MM.1S (cell line): ENCODE measurements around the gene AQP1.

Source experiments
- DNase-seq: peaks from one replicate; pipeline ENCODE4 v3.0.0-alpha.2; 2015
- H2AFZ ChIP-seq: fragments of 300-600 bp; sonication (generic); 2 replicates; pipeline ENCODE4 v1.6.0; 2016; ENCODE audit warnings: antibody characterized with exemption, low read length
- H3F3A ChIP-seq: fragments of 300-600 bp; sonication (generic); 2 replicates; pipeline ENCODE4 v1.6.1; 2016; ENCODE audit warnings: mild to moderate bottlenecking, antibody characterized with exemption, low read length, moderate library complexity, mixed read lengths; ENCODE audit not compliant: insufficient read depth
- H3K27ac ChIP-seq: fragments of 300-600 bp; sonication (generic); 2 replicates; pipeline ENCODE4 v1.5.1; 2016; ENCODE audit warnings: mild to moderate bottlenecking, low read length
- H3K27me3 ChIP-seq: fragments of 300-600 bp; sonication (generic); replicated peaks from 2 replicates; pipeline ENCODE4 v1.6.0; 2016; ENCODE audit warnings: low read length; ENCODE audit not compliant: insufficient read depth
- H3K36me3 ChIP-seq: fragments of 300-600 bp; sonication (generic); replicated peaks from 2 replicates; pipeline ENCODE4 v1.6.1; 2016; ENCODE audit warnings: mild to moderate bottlenecking, low read length, mixed read lengths; ENCODE audit not compliant: insufficient read depth
- H3K4me1 ChIP-seq: fragments of 300-600 bp; sonication (generic); 2 replicates; pipeline ENCODE4 v1.6.1; 2016; ENCODE audit warnings: low read length, mixed read lengths
- H3K4me2 ChIP-seq: fragments of 300-600 bp; sonication (generic); 2 replicates; pipeline ENCODE4 v1.6.0; 2016; ENCODE audit warnings: low read depth, low read length
- H3K4me3 ChIP-seq: fragments of 300-600 bp; sonication (generic); 2 replicates; pipeline ENCODE4 v1.5.1; 2016; ENCODE audit warnings: low read length, mixed read lengths
- H3K79me2 ChIP-seq: fragments of 300-600 bp; sonication (generic); 2 replicates; pipeline ENCODE4 v1.6.1; 2016; ENCODE audit warnings: mixed run types, low read length, mixed read lengths
- H3K9ac ChIP-seq: fragments of 300-600 bp; sonication (generic); 2 replicates; pipeline ENCODE4 v1.6.1; 2016; ENCODE audit warnings: low read length, mixed read lengths
- H3K9me2 ChIP-seq: fragments of 300-600 bp; sonication (generic); replicated peaks from 2 replicates; pipeline ENCODE4 v1.6.1; 2016; ENCODE audit warnings: mild to moderate bottlenecking, low read length, mixed read lengths; ENCODE audit not compliant: insufficient read depth
- H3K9me3 ChIP-seq: fragments of 300-600 bp; sonication (generic); replicated peaks from 2 replicates; pipeline ENCODE4 v1.6.1; 2016; ENCODE audit warnings: mild to moderate bottlenecking, low read length, mixed read lengths; ENCODE audit not compliant: insufficient read depth
- H4K20me1 ChIP-seq: fragments of 300-600 bp; sonication (generic); 2 replicates; pipeline ENCODE4 v1.6.1; 2016; ENCODE audit warnings: mild to moderate bottlenecking, low read length, moderate library complexity, mixed read lengths; ENCODE audit not compliant: insufficient read depth
- EZH2 ChIP-seq: fragments of 300-600 bp; sonication (generic); optimal IDR thresholded peaks from 2 replicates; pipeline ENCODE3; 2017; ENCODE audit warnings: low read depth, mild to moderate bottlenecking, antibody characterized with exemption, low read length, mixed read lengths
- EZH2phosphoT487 ChIP-seq: fragments of 300-600 bp; sonication (generic); IDR thresholded peaks from 2 replicates; pipeline ENCODE4 v1.6.1; 2018; ENCODE audit warnings: antibody characterized with exemption, low read length
- TF ChIP-seq, protein P1 (sequence below): fragments of 300-600 bp; sonication (generic); IDR thresholded peaks from 2 replicates; pipeline ENCODE4 v1.5.1; 2016; ENCODE audit warnings: antibody characterized with exemption, low read length, mixed read lengths

AQP1 gene

DNA sequence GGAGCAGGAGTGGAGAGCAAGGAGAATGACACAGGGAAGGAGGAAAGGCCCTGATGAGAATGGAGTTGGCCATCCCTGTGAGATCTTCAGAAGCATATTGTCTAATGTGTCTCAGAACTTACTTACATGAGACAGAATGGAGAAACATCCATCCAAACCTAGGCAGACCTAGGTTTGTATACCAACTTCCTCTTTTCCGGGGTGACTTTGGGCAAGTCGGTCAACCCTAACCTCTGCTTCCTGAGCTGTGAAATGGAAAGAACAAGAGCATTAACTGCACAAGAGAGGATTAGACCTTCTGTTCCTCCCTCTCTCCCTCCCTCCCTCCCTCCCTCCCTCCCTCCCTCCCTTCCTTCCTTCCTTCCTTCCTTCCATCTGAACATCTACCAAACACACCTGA lies 56.6 kb downstream of the AQP1 start:
- Histone ChIP-seq H3K9me3 (no peaks in the 10 kb centered on the region), H3K36me3 (no peaks in the 10 kb centered on the region), H3K4me2 (no peak overlapping the region), H3K27ac (no peak overlapping the region), H3K4me3 (no peak overlapping the region), H3K79me2 (no peaks in the 10 kb centered on the region), H3K9me2 (no peaks in the 10 kb centered on the region), H3K27me3 (no peaks in the 10 kb centered on the region), H2AFZ (no peak overlapping the region), H3F3A (no peaks in the 10 kb centered on the region), H3K9ac (no peak overlapping the region), H3K4me1 (no peaks in the 10 kb centered on the region), H4K20me1 (no peaks in the 10 kb centered on the region)
- DNase-seq: no peak
- no peak for TF ChIP-seq EZH2
- TF ChIP-seq EZH2phosphoT487: no peak

DNA sequence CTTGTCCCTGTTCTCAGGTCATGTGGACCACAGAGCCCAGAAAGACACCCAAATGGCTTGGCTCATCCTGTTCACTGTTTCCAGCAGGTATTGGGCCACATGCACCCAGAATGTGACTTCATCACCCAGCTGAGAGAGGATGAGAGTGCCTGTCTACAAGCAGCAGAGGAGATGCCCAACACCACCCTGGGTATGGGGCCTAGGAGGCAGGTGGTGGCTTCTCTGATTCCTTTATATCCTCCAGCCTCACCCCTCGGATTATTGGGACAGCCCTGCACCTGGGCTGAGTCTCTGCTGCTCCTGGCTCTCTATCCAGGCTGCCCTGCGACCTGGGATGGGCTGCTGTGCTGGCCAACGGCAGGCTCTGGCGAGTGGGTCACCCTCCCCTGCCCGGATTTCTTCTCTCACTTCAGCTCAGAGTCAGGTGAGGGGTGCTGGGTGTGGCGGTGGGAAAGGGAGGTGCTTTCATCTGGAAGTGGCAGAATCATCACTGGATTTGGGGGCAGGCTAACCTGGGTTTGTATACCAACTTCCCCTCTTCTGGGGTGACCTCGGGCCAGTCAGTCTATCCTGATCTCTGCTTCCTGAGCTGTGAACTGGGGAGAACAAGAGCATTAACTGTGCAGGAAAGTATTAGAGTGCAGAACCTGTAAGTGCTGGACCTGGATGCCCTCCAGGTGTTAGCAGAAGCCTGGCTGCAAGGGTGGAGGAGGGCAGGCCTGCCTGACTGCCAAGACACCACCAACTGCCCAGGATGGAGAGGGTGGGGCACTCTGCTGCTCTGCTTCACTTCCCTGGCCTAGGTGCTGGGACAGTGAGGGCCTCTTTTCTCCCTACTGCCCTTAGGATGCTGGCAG lies 57.3 kb downstream of the AQP1 start:
- no peaks in the 10 kb centered on the region for H3K9me3 ChIP-seq
- DNase-seq: no peak
- H4K20me1 ChIP-seq: no peaks in the 10 kb centered on the region
- no peaks in the 10 kb centered on the region for H3K4me1 ChIP-seq
- no peak overlapping the region for H3K4me3 ChIP-seq
- H3K9me2 ChIP-seq: no peaks in the 10 kb centered on the region
- TF ChIP-seq, protein P1, sequence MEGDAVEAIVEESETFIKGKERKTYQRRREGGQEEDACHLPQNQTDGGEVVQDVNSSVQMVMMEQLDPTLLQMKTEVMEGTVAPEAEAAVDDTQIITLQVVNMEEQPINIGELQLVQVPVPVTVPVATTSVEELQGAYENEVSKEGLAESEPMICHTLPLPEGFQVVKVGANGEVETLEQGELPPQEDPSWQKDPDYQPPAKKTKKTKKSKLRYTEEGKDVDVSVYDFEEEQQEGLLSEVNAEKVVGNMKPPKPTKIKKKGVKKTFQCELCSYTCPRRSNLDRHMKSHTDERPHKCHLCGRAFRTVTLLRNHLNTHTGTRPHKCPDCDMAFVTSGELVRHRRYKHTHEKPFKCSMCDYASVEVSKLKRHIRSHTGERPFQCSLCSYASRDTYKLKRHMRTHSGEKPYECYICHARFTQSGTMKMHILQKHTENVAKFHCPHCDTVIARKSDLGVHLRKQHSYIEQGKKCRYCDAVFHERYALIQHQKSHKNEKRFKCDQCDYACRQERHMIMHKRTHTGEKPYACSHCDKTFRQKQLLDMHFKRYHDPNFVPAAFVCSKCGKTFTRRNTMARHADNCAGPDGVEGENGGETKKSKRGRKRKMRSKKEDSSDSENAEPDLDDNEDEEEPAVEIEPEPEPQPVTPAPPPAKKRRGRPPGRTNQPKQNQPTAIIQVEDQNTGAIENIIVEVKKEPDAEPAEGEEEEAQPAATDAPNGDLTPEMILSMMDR: no peak
- TF ChIP-seq EZH2phosphoT487 (no peak), EZH2 (no peak)
- H3K4me2 ChIP-seq: no peak overlapping the region
- H3K27me3 ChIP-seq: no peaks in the 10 kb centered on the region
- H3F3A ChIP-seq: no peaks in the 10 kb centered on the region
- H2AFZ ChIP-seq: no peak overlapping the region
- H3K9ac ChIP-seq: no peak overlapping the region
- H3K27ac ChIP-seq: no peak overlapping the region
- no peaks in the 10 kb centered on the region for H3K36me3 ChIP-seq
- H3K79me2 ChIP-seq: no peaks in the 10 kb centered on the region

DNA sequence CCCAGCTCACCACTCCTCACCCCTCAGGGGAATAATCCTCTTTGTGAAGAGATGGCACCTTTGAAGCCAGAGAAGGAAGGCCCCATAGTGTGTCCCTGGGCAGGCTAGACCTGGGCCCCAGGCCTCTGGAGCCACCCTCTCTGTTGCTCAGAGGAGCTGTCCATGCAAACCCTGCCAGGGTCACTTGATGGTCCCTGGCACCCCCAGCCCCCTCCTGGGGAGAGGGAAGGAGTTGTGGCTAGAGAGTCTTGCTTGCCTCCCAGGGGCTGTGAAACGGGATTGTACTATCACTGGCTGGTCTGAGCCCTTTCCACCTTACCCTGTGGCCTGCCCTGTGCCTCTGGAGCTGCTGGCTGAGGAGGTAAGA lies 57.9 kb downstream of the AQP1 start:
- Histone ChIP-seq H3K79me2 (no peaks in the 10 kb centered on the region), H2AFZ (no peak overlapping the region), H3K4me3 (no peak overlapping the region), H3K9me3 (no peaks in the 10 kb centered on the region), H3K4me1 (peaks cover 6% of the 10 kb centered on the region), H3K27me3 (no peaks in the 10 kb centered on the region), H4K20me1 (no peaks in the 10 kb centered on the region), H3K36me3 (no peaks in the 10 kb centered on the region), H3K4me2 (no peak overlapping the region), H3K9ac (no peak overlapping the region), H3K27ac (no peak overlapping the region), H3F3A (no peaks in the 10 kb centered on the region), H3K9me2 (no peaks in the 10 kb centered on the region)
- DNase-seq: no peak
- TF ChIP-seq, protein P1: no peak
- TF ChIP-seq EZH2: no peak
- no peak for TF ChIP-seq EZH2phosphoT487

DNA sequence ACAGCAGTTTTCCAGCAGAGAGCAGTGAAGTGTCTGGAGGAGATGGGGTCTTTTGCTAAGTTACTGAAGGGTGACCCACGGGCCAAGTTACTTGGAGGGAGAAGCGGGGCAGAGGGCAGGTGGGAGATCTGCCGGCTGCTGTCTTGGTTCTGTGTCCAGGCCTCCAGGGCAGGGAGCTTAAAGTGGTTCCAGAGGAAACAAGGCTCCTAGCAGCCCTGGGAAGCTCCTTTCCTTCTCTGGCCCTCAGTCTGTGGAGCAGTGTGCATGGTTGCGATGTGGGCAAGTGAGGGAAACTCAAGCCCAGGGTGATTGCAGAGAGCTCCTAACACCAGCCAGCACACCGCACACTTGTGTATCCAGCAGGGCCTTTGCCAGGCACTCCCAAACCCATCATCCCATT lies 58.4 kb downstream of the AQP1 start:
- Histone ChIP-seq H3K4me1 (peaks cover 11% of the 10 kb centered on the region), H3K9ac (no peak overlapping the region), H3K4me3 (no peak overlapping the region), H3K79me2 (no peaks in the 10 kb centered on the region), H2AFZ (no peak overlapping the region), H3K27me3 (no peaks in the 10 kb centered on the region), H3K27ac (no peak overlapping the region), H3F3A (no peaks in the 10 kb centered on the region), H3K4me2 (no peak overlapping the region), H3K9me2 (no peaks in the 10 kb centered on the region), H3K36me3 (no peaks in the 10 kb centered on the region), H4K20me1 (no peaks in the 10 kb centered on the region), H3K9me3 (no peaks in the 10 kb centered on the region)
- no peak for DNase-seq
- TF ChIP-seq EZH2: no peak
- TF ChIP-seq, protein P1: no peak
- no peak for TF ChIP-seq EZH2phosphoT487
